A673 (cell line): ENCODE measurements around the gene MRI1. TPM values are rescaled to one million over a fixed set of nuclear protein-coding genes. Genes with fewer than 3 reads are reported as not detected.

Experiments
- BruUV-seq: library from RNA; stranded (reverse); fragments of 400-500 nt; replicated peaks from 2 replicates; lab custom pipeline; 2021; lab: Mats Ljungman, UMichigan
- CTCF ChIA-PET: fragments of 300-600 bp; sonication (Branson Sonifier 250); formaldehyde crosslinking; loops from one replicate; lab custom pipeline; 2022; ENCODE audit warnings: antibody characterized with exemption; lab: Charles Lee
- POLR2A ChIA-PET: fragments of 300-600 bp; sonication (Branson Sonifier 250); formaldehyde crosslinking; loops from one replicate; lab custom pipeline; 2022; ENCODE audit warnings: antibody characterized with exemption; ENCODE audit not compliant: low non-redundant PET; lab: Charles Lee
- DNase-seq: peaks from one replicate; pipeline ENCODE4 v3.0.0-alpha.2; 2015; ENCODE audit warnings: low spot score
- H3K27ac ChIP-seq: fragments of 200-600 bp; sonication (generic); 2 replicates; pipeline ENCODE4 v1.5.1; 2016; ENCODE audit warnings: mixed run types, low read depth, mild to moderate bottlenecking, mixed read lengths, antibody characterized with exemption, low read length; ENCODE audit not compliant: poor library complexity, severe bottlenecking
- H3K27me3 ChIP-seq: fragments of 200-600 bp; sonication (generic); replicated peaks from 2 replicates; pipeline ENCODE4 v1.6.1; 2017; ENCODE audit warnings: mixed run types, low read depth, mild to moderate bottlenecking, mixed read lengths, antibody characterized with exemption, low read length; ENCODE audit not compliant: insufficient read depth, poor library complexity
- H3K36me3 ChIP-seq: fragments of 200-600 bp; sonication (generic); 2 replicates; pipeline ENCODE4 v1.6.1; 2016; ENCODE audit warnings: mixed run types, mild to moderate bottlenecking, mixed read lengths, antibody characterized with exemption, low read length; ENCODE audit not compliant: insufficient read depth, poor library complexity, severe bottlenecking
- H3K4me1 ChIP-seq: fragments of 200-600 bp; sonication (generic); 2 replicates; pipeline ENCODE4 v1.6.1; 2017; ENCODE audit warnings: mixed run types, mild to moderate bottlenecking, mixed read lengths, antibody characterized with exemption, low read length; ENCODE audit not compliant: insufficient read depth, poor library complexity, severe bottlenecking
- H3K4me3 ChIP-seq: fragments of 200-600 bp; sonication (generic); 2 replicates; pipeline ENCODE4 v1.5.1; 2016; ENCODE audit warnings: low read depth, mixed run types, mild to moderate bottlenecking, mixed read lengths, low read length; ENCODE audit not compliant: poor library complexity, severe bottlenecking
- H3K9me3 ChIP-seq: fragments of 200-600 bp; sonication (generic); 2 replicates; pipeline ENCODE4 v1.6.1; 2016; ENCODE audit warnings: mixed run types, low read depth, mild to moderate bottlenecking, mixed read lengths, antibody characterized with exemption, low read length; ENCODE audit not compliant: poor library complexity, severe bottlenecking
- CTCF ChIP-seq: fragments of 300-800, 200-600 bp; sonication (generic); conservative IDR thresholded peaks from 2 replicates; pipeline ENCODE4 v1.5.1; 2017; ENCODE audit warnings: low read depth, mild to moderate bottlenecking, antibody characterized with exemption, low read length, moderate library complexity, mixed read lengths
- EZH2 ChIP-seq: fragments of 200-600 bp; sonication (generic); IDR thresholded peaks from 2 replicates; pipeline ENCODE4 v1.6.1; 2017; ENCODE audit warnings: borderline replicate concordance, low read depth, mild to moderate bottlenecking, mixed read lengths, antibody characterized with exemption, low read length; ENCODE audit not compliant: poor library complexity, severe bottlenecking
- intact Hi-C: fragments of 100-400 bp; cut with micrococcal nuclease; formaldehyde crosslinking; loops from one replicate; pipeline ENCODE4 v1.10.0; 2022; ENCODE audit not compliant: unreplicated experiment
- total RNA-seq: library from RNA; stranded (reverse); gene quantifications from 2 replicates; pipeline ENCODE4 v1.2.3, GENCODE V29; 2021

Gene MRI1
- total RNA-seq, 1 experiment from 2014 or later, result 63.8 TPM

- peak within 1 kb of the TSS; percentile 77 for H3K27ac ChIP-seq
These were observed 30.7 kb downstream of the MRI1 start, which contains the start of gene ZSWIM4 for GRCh38 chr19:13794757-13795589. TSS of gene ZSWIM4 (plus strand) at chr19:13795443. CDS start at chr19:13795649, 206 bp downstream.

GRCh38 chr19:13795595-13796300, 31.4 kb downstream of the MRI1 start:
- ChIA-PET POLR2A (interaction anchor here (1.0 kb wide), 1 partner anchor 37 kb away, joined by 3 read pairs; no protein-coding TSS in a partner anchor), CTCF (interaction anchor here (0.6 kb wide), 1 partner anchor 166 kb away, joined by 3 read pairs; no protein-coding TSS in a partner anchor)
- DNase-seq, result no peak
- peak overlapping the region; percentile 77 for H3K27ac ChIP-seq
- TF ChIP-seq EZH2 (no peak), CTCF (no peak)
- peak overlapping the region; percentile 65 for H3K4me3 ChIP-seq
- no peaks in the 10 kb centered on the region for H3K9me3 ChIP-seq
- no TSS peak for BruUV-seq
- intact Hi-C loops, result no loop called here
- H3K4me1 ChIP-seq, result peaks cover 11% of the 10 kb centered on the region
- no peaks in the 10 kb centered on the region for H3K27me3 ChIP-seq
- no peaks in the 10 kb centered on the region for H3K36me3 ChIP-seq

More at GRCh38 chr19:13794757-13795589, 30.7 kb downstream of the MRI1 start, which contains the start of gene ZSWIM4:
- no TSS peak for BruUV-seq
- H3K36me3 ChIP-seq, result no peaks in the 10 kb centered on the region
- CTCF ChIA-PET, result interaction anchor here (0.5 to 0.6 kb wide), 2 partner anchors 67 to 166 kb away, joined by 3 to 4 read pairs; no protein-coding TSS in a partner anchor
- TF ChIP-seq EZH2 (no peak), CTCF (no peak)
- peak; percentile 100 for DNase-seq
- H3K9me3 ChIP-seq, result no peaks in the 10 kb centered on the region
- H3K4me3 ChIP-seq, result peak within 1 kb of the TSS; percentile 65
- H3K27me3 ChIP-seq, result no peaks in the 10 kb centered on the region
- POLR2A ChIA-PET, result interaction anchor here (0.6 to 1.0 kb wide), 2 partner anchors 14 to 38 kb away, joined by 3 to 4 read pairs; no protein-coding TSS in a partner anchor
- H3K4me1 ChIP-seq, result peaks cover 11% of the 10 kb centered on the region
- intact Hi-C loops, result no loop called here

GRCh38 chr19:13796301-13797057, 32.2 kb downstream of the MRI1 start:
- Histone ChIP-seq H3K4me3 (peak overlapping the region; percentile 65), H3K27ac (peak overlapping the region; percentile 77), H3K4me1 (peaks cover 11% of the 10 kb centered on the region), H3K36me3 (no peaks in the 10 kb centered on the region), H3K27me3 (no peaks in the 10 kb centered on the region), H3K9me3 (no peaks in the 10 kb centered on the region)
- intact Hi-C loops, result no loop called here
- POLR2A ChIA-PET, result interaction anchor here (0.6 kb wide), 1 partner anchor 1495 kb away, joined by 5 read pairs; no protein-coding TSS in a partner anchor
- no peak for DNase-seq
- TF ChIP-seq EZH2 (no peak), CTCF (no peak)
- CTCF ChIA-PET, result interaction anchor here (1.5 kb wide), 1 partner anchor 66 kb away, joined by 4 read pairs; no protein-coding TSS in a partner anchor
- no TSS peak for BruUV-seq
